C4-2B (cell line): ENCODE measurements around the gene LRRC56.

Experiments
- H3K27ac ChIP-seq: fragments of 450-650 bp; 2 replicates; pipeline ENCODE4 v1.5.1; 2017
- CTCF ChIP-seq: fragments of 450-650 bp; conservative IDR thresholded peaks from 2 replicates; pipeline ENCODE4 v1.5.1; 2017; ENCODE audit warnings: mild to moderate bottlenecking
- ZFX ChIP-seq: fragments of 450-650 bp; IDR thresholded peaks from 2 replicates; pipeline ENCODE4 v1.6.1; 2017

LRRC56 gene

GRCh38 chr11:597166-597725, 59.9 kb downstream of the LRRC56 start:
- H3K27ac ChIP-seq: no peak overlapping the region
- TF ChIP-seq ZFX: no peak
- no peak for TF ChIP-seq CTCF

- no peak overlapping the region for H3K27ac ChIP-seq
- no peak for TF ChIP-seq ZFX
- no peak for TF ChIP-seq CTCF
These were observed 60.8 kb downstream of the LRRC56 start for GRCh38 chr11:598005-598680.

- H3K27ac ChIP-seq: no peak overlapping the region
- TF ChIP-seq ZFX (no peak), CTCF (no peak)
These were observed 64.4 kb downstream of the LRRC56 start for GRCh38 chr11:601573-602245.

- no peak overlapping the region for H3K27ac ChIP-seq
- no peak for TF ChIP-seq ZFX
- no peak for TF ChIP-seq CTCF
These were observed 65.8 kb downstream of the LRRC56 start for GRCh38 chr11:603154-603553.
